Omental fat pad (tissue), 4 donors: ENCODE measurements around the gene ABCB6. TPM values are rescaled to one million over a fixed set of nuclear protein-coding genes. Genes with fewer than 3 reads are reported as not detected.

Experiments used
- ATAC-seq: fragments of 150-250 bp; one replicate; pipeline ENCODE4 v1.9.1; 2016; ENCODE audit warnings: mild to moderate bottlenecking, moderate library complexity; ENCODE audit not compliant: low FRiP score
- DNase-seq: peaks from one replicate; pipeline ENCODE4 v3.0.0-alpha.2; 2019; ENCODE audit warnings: low spot score
- CTCF ChIP-seq, 3 donors: fragments of 450-650 bp; IDR thresholded peaks; one replicate each; pipeline ENCODE4 v1.5.1; 2016 to 2017; ENCODE audit warnings: antibody characterized with exemption in 3 of 3, mild to moderate bottlenecking in 3 of 3, moderate library complexity in 2 of 3
- total RNA-seq, 4 donors: library from RNA; depleted of rRNA; stranded (reverse); fragments of >200 nt; gene quantifications; one replicate each; pipeline ENCODE4 v1.1.0, GENCODE V29; 2016

The ABCB6 gene
- total RNA-seq, 4 donors from 2014 or later: 24.1 to 35.6 (median 28.8) TPM

GRCh38 chr2:219228041-219228910 lies 9.5 kb upstream of the ABCB6 start:
- no peak for ATAC-seq
- DNase-seq: no peak
- TF ChIP-seq CTCF (IDR thresholded peaks at IDR 0.05): no peak

- DNase-seq (no peak), ATAC-seq (no peak)
These were observed 6.6 kb upstream of the ABCB6 start for GRCh38 chr2:219225350-219225749.

GRCh38 chr2:219223831-219224610 lies 5.3 kb upstream of the ABCB6 start:
- ATAC-seq: no peak
- no peak for DNase-seq
- TF ChIP-seq CTCF (IDR thresholded peaks at IDR 0.05): no peak

More at GRCh38 chr2:219225350-219225749, 6.6 kb upstream of the ABCB6 start:
- no peak for TF ChIP-seq CTCF (IDR thresholded peaks at IDR 0.05)

GRCh38 chr2:219221957-219222518 lies 3.3 kb upstream of the ABCB6 start:
- DNase-seq (no peak), ATAC-seq (no peak)
- no peak for TF ChIP-seq CTCF (IDR thresholded peaks at IDR 0.05)

GRCh38 chr2:219220652-219221402 lies 2.1 kb upstream of the ABCB6 start:
- no peak for TF ChIP-seq CTCF (IDR thresholded peaks at IDR 0.05)
- DNase-seq: no peak
- no peak for ATAC-seq

GRCh38 chr2:219219784-219220532 lies 1.2 kb upstream of the ABCB6 start:
- ATAC-seq (no peak), DNase-seq (no peak)
- no peak for TF ChIP-seq CTCF (IDR thresholded peaks at IDR 0.05)
